CD4-positive, alpha-beta T cell treated with Interferon gamma for 1 hour (primary cell): ENCODE results near the gene REG4.
"Not testable (repeated sequence)": the region's sequence is repeated elsewhere in the genome, so short reads cannot be mapped to it uniquely, and the experiment has no call there.

Experiments
- DNase-seq: peaks from one replicate; pipeline ENCODE4 v3.0.0-alpha.2; 2020

REG4 gene

GRCh38 chr1:119811387-119811786 is at the start of gene REG4:
Gene REG4, minus strand, starts transcription at chr1:119811460. Its CDS starts 2,691 bp downstream, at chr1:119808769.
- no peak for DNase-seq

- no peak for DNase-seq
These were observed 48.4 kb upstream of the REG4 start for GRCh38 chr1:119859647-119860046.

GRCh38 chr1:119858556-119859214 is 47.4 kb upstream of the REG4 start:
- not testable (repeated sequence) for DNase-seq

- DNase-seq, result no peak
These were observed 46.9 kb upstream of the REG4 start for GRCh38 chr1:119858126-119858525.

- no peak for DNase-seq
These were observed 41.9 kb upstream of the REG4 start for GRCh38 chr1:119853155-119853554.

- DNase-seq, result not testable (repeated sequence)
These were observed 32.9 kb upstream of the REG4 start for GRCh38 chr1:119844206-119844605.

- no peak for DNase-seq
These were observed 30.0 kb upstream of the REG4 start for GRCh38 chr1:119841306-119841705.

- no peak for DNase-seq
These were observed 29.5 kb upstream of the REG4 start for GRCh38 chr1:119840745-119841144.

- DNase-seq, result no peak
These were observed 27.0 kb upstream of the REG4 start for GRCh38 chr1:119838236-119838635.

GRCh38 chr1:119834990-119835389 is 23.7 kb upstream of the REG4 start:
- no peak for DNase-seq

- no peak for DNase-seq
These were observed 19.8 kb upstream of the REG4 start for GRCh38 chr1:119831027-119831426.

- no peak for DNase-seq
These were observed 18.4 kb upstream of the REG4 start for GRCh38 chr1:119829625-119830024.

GRCh38 chr1:119829006-119829405 is 17.7 kb upstream of the REG4 start:
- DNase-seq, result not testable (repeated sequence)

- DNase-seq, result no peak
These were observed 17.0 kb upstream of the REG4 start for GRCh38 chr1:119828266-119828665.

GRCh38 chr1:119827010-119827409 is 15.8 kb upstream of the REG4 start:
- no peak for DNase-seq

GRCh38 chr1:119822406-119822805 is 11.1 kb upstream of the REG4 start:
- no peak for DNase-seq

GRCh38 chr1:119818181-119818580 is 6.9 kb upstream of the REG4 start:
- DNase-seq, result no peak

GRCh38 chr1:119816407-119816806 is 5.1 kb upstream of the REG4 start:
- DNase-seq, result no peak

- DNase-seq, result no peak
These were observed 4.7 kb upstream of the REG4 start for GRCh38 chr1:119815928-119816327.

GRCh38 chr1:119815361-119815760 is 4.1 kb upstream of the REG4 start:
- DNase-seq, result no peak

- no peak for DNase-seq
These were observed 3.0 kb upstream of the REG4 start for GRCh38 chr1:119814288-119814687.

GRCh38 chr1:119811985-119812557 is 811 bp upstream of the REG4 start:
- DNase-seq, result no peak

GRCh38 chr1:119808972-119809550 is 2.2 kb downstream of the REG4 start:
- peak; percentile 53 for DNase-seq

GRCh38 chr1:119808491-119808890 is 2.8 kb downstream of the REG4 start:
- DNase-seq, result no peak

- DNase-seq, result no peak
These were observed 4.8 kb downstream of the REG4 start for GRCh38 chr1:119806489-119806888.
